Upper lobe of right lung (tissue), 1 donor: ENCODE results near the gene STAT5B. TPM values are rescaled to one million over a fixed set of nuclear protein-coding genes. Genes with fewer than 3 reads are reported as not detected.
"Not testable (repeated sequence)": the region's sequence is repeated elsewhere in the genome, so short reads cannot be mapped to it uniquely, and the experiment has no call there.

Experiments
- ATAC-seq: fragments of 200-7000 bp; cut with Tn5 transposase; one replicate; pipeline ENCODE4 v1.9.1; 2020; ENCODE audit warnings: mild to moderate bottlenecking, moderate library complexity
- DNase-seq: peaks from one replicate; pipeline ENCODE4 v3.0.0-alpha.2; 2020
- H3K27ac ChIP-seq: fragments of 200-600 bp; one replicate; pipeline ENCODE4 v1.8.0; 2022
- H3K27me3 ChIP-seq: fragments of 200-600 bp; one replicate; pipeline ENCODE4 v1.8.0; 2022; ENCODE audit warnings: mild to moderate bottlenecking
- H3K36me3 ChIP-seq: fragments of 200-600 bp; one replicate; pipeline ENCODE4 v1.8.0; 2022
- H3K4me1 ChIP-seq: fragments of 200-600 bp; one replicate; pipeline ENCODE4 v1.8.0; 2022
- H3K4me3 ChIP-seq: fragments of 200-600 bp; one replicate; pipeline ENCODE4 v1.8.0; 2022; ENCODE audit warnings: mild to moderate bottlenecking
- H3K9me3 ChIP-seq: fragments of 200-600 bp; one replicate; pipeline ENCODE4 v1.8.0; 2022
- intact Hi-C: fragments of 100-400 bp; cut with DNase I; formaldehyde crosslinking; loops from one replicate; pipeline ENCODE4 v1.11.0; 2022
- total RNA-seq: library from RNA; stranded (reverse); fragmentation: NEBNext Ultra II Directional; extraction: Animal tissue kit (Norgen Biotek cat#: 25700); gene quantifications from one replicate; pipeline ENCODE4 v1.2.1, GENCODE V29; 2021
- TF ChIP-seq, protein P1 (sequence below): fragments of 200-600 bp; IDR thresholded peaks from one replicate; pipeline ENCODE4 v1.8.0; 2022; ENCODE audit warnings: antibody characterized with exemption
- donor health status: DM: no; HTN: yes; CAD: no; lungs with severe emphysema.

The STAT5B gene
- total RNA-seq, 1 donor from 2014 or later: 71.0 TPM

DNA sequence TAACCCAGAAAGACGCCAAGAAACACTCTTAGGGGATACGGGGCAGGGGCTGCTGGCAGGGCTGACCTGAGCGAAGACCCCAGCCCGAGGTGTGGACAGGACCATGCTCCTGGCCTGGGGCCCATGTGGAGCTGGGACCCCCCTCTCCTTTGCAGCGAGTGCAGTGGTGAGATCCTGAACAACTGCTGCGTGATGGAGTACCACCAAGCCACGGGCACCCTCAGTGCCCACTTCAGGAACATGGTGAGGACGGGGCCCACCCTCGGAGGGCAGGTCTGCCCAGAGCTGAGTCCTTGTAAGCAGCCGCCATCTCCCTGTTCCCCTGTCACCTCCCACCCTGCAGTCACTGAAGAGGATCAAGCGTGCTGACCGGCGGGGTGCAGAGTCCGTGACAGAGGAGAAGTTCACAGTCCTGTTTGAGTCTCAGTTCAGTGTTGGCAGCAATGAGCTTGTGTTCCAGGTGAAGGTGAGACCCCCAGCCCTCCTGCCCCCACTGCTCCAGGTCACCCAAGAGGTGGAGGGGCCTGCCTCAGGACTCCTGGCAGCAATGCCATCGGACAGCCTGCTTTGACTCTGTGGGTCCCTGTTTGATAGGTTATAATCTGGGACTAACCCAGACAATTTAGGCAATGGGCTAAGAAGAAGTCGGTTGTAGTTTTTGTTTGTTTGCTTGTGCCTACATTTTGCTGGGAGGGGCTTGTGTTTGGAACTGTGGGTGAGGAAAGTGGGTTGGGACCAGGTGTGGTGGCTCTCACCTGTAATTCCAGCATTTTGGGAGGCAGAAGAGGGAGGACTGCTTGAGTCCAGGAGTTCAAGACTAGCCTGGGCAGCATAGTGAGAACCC, 28.2 kb upstream of the STAT5B start:
- TF ChIP-seq, protein P1, sequence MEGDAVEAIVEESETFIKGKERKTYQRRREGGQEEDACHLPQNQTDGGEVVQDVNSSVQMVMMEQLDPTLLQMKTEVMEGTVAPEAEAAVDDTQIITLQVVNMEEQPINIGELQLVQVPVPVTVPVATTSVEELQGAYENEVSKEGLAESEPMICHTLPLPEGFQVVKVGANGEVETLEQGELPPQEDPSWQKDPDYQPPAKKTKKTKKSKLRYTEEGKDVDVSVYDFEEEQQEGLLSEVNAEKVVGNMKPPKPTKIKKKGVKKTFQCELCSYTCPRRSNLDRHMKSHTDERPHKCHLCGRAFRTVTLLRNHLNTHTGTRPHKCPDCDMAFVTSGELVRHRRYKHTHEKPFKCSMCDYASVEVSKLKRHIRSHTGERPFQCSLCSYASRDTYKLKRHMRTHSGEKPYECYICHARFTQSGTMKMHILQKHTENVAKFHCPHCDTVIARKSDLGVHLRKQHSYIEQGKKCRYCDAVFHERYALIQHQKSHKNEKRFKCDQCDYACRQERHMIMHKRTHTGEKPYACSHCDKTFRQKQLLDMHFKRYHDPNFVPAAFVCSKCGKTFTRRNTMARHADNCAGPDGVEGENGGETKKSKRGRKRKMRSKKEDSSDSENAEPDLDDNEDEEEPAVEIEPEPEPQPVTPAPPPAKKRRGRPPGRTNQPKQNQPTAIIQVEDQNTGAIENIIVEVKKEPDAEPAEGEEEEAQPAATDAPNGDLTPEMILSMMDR: no peak
- Histone ChIP-seq H3K9me3 (no peaks in the 10 kb centered on the region), H3K36me3 (peaks cover 79% of the 10 kb centered on the region), H3K4me3 (no peak overlapping the region), H3K4me1 (no peaks in the 10 kb centered on the region), H3K27ac (no peak overlapping the region), H3K27me3 (no peaks in the 10 kb centered on the region)
- DNase-seq (no peak), ATAC-seq (no peak)
- intact Hi-C loops: loop anchor here (10.0 kb wide), 1 partner anchor 210 kb away; no protein-coding TSS in a partner anchor

DNA sequence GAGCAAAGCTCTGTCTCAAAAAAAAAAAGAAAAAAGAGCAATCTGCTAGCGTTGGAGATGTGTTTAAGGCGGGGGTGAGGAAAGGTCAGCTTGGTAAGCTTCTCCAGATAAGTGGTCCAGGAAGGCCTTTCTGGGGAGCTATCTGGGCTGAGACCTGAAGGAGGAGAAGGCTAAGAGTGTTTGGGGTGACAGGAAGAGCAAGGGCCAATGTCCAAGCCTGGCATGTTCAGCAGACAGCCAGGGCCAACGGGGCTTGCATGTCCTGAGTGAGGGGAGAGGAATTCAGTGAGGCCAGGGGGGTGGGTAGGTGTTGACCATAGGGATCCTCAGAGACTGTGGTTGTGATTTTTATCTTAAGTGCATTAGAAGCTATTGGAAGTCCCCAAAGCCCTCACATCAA, 27.5 kb upstream of the STAT5B start:
- ATAC-seq (no peak), DNase-seq (no peak)
- H3K27ac ChIP-seq: no peak overlapping the region
- no peaks in the 10 kb centered on the region for H3K9me3 ChIP-seq
- intact Hi-C loops: loop anchor here (10.0 kb wide), 1 partner anchor 211 kb away; no protein-coding TSS in a partner anchor
- no peak overlapping the region for H3K4me3 ChIP-seq
- no peaks in the 10 kb centered on the region for H3K4me1 ChIP-seq
- peaks cover 74% of the 10 kb centered on the region for H3K36me3 ChIP-seq
- no peaks in the 10 kb centered on the region for H3K27me3 ChIP-seq
- TF ChIP-seq, protein P1: no peak

DNA sequence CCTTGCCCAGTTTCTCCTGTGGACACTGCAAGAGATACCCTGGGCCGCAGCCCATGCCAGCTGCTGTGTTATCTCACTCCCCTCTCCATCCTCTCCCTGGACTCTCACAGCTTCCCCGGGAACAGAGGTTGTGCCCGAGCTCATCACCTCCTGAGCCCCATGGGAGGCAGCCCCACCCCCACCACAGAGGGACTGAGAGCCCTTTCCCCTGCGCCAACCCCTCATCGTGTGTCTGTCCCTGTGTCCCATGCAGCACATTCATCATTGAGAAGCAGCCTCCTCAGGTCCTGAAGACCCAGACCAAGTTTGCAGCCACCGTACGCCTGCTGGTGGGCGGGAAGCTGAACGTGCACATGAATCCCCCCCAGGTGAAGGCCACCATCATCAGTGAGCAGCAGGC, 24.8 kb upstream of the STAT5B start:
- H3K4me3 ChIP-seq: no peak overlapping the region
- intact Hi-C loops: loop anchor here (10.0 kb wide), 1 partner anchor 214 kb away; no protein-coding TSS in a partner anchor
- H3K27me3 ChIP-seq: no peaks in the 10 kb centered on the region
- DNase-seq (no peak), ATAC-seq (no peak)
- H3K9me3 ChIP-seq: no peaks in the 10 kb centered on the region
- H3K4me1 ChIP-seq: no peaks in the 10 kb centered on the region
- no peak overlapping the region for H3K27ac ChIP-seq
- peaks cover 63% of the 10 kb centered on the region for H3K36me3 ChIP-seq
- TF ChIP-seq, protein P1: no peak

DNA sequence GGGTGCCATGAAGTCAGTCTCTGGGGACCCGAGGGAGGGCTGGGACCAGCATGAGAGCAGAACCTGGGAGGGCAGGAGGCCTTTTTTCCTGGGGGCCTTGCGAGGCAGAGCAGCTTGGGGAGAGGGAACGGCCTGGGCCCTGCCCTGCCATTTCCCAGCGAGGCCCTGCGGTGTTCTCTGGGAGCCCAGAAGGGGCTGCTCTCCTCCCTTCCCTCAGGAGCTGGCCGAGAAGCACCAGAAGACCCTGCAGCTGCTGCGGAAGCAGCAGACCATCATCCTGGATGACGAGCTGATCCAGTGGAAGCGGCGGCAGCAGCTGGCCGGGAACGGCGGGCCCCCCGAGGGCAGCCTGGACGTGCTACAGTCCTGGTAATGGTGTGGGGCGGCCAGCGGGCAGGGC, 23.7 kb upstream of the STAT5B start:
- peaks cover 63% of the 10 kb centered on the region for H3K36me3 ChIP-seq
- intact Hi-C loops: loop anchor here (10.0 kb wide), 1 partner anchor 215 kb away; no protein-coding TSS in a partner anchor
- not testable (repeated sequence) for DNase-seq, H3K27ac ChIP-seq, ATAC-seq, H3K27me3 ChIP-seq, H3K9me3 ChIP-seq, H3K4me3 ChIP-seq, H3K4me1 ChIP-seq

DNA sequence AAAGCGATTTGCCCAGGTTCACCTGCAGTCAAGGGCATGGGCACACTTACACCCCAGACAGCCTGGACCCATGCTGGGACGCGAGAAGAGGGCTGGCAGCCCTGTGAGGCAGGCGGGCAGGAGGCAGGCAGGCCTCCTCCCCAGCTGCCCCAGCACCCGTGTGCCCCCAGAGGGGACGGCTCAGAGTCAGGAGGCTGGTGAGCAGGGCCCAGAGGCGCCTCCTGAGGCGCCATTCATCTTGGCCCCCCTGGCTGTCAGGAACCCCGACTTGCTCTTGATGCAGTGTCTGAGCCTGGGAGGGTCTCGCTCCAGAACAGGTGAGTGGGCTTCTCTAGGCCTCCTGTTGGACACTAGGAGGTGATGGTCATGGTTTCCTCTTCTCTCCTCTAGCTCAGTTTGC, 23.2 kb upstream of the STAT5B start:
- H3K4me1 ChIP-seq, H3K9me3 ChIP-seq, H3K27me3 ChIP-seq, intact Hi-C loops, DNase-seq, H3K4me3 ChIP-seq, ATAC-seq, H3K27ac ChIP-seq: not testable (repeated sequence)
- H3K36me3 ChIP-seq: peaks cover 58% of the 10 kb centered on the region

DNA sequence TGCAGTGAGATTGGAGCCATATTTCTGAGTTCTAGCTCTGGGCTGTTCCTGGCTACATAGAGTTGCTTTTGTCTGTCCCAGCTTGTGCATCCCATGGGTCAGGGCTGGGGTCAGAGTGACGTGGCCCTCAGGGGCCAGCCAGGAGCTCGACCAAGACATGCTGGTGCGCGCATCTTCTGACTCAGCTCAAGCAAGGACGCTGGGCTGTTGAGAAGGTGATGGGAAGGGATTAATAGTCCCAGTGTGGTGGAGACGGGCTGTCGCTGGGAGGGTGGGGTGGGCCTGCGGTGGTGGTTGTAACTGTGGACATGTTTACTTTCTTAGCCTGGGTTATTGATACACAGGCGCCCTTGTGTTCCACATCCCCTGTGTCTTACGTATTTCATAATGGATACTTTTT, 21.6 kb upstream of the STAT5B start:
- H3K36me3 ChIP-seq: peaks cover 60% of the 10 kb centered on the region
- intact Hi-C loops, DNase-seq, H3K4me1 ChIP-seq, H3K4me3 ChIP-seq, H3K27me3 ChIP-seq, ATAC-seq, H3K27ac ChIP-seq, H3K9me3 ChIP-seq: not testable (repeated sequence)

DNA sequence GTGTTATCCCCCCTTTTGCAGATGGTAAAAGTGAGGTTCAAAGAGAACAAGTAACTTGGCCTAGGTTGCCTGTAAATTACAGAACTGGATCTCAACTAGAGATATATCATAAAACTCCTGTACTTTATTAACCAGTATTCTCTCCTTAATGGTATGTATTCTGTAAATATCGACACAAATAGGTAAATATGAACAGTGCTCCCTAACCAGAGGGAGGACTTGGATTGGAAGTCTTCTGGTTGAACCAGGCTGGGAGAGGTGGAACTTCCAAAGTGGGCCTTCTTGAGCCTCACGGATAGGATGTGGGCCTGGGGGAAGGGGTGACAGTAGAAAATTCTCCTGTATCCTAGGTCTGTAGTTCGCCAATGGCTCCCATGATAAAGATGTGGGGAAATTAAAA, 19.8 kb upstream of the STAT5B start:
- TF ChIP-seq, protein P1: no peak
- no peak for ATAC-seq
- Histone ChIP-seq H3K9me3 (no peaks in the 10 kb centered on the region), H3K4me3 (no peak overlapping the region), H3K4me1 (no peaks in the 10 kb centered on the region), H3K36me3 (peaks cover 44% of the 10 kb centered on the region), H3K27me3 (no peaks in the 10 kb centered on the region), H3K27ac (no peak overlapping the region)
- intact Hi-C loops: no loop called here
- DNase-seq: peak; percentile 6
